Body of pancreas (tissue), 4 donors: Measurements from ENCODE around the gene CAAP1. TPM values are rescaled to one million over a fixed set of nuclear protein-coding genes. Genes with fewer than 3 reads are reported as not detected.

Source experiments
- ATAC-seq: fragments of 150-250 bp; one replicate; pipeline ENCODE4 v1.9.1; 2016
- DNase-seq, 4 donors: peaks; one replicate each; pipeline ENCODE4 v3.0.0-alpha.2; 2019
- H3K27ac ChIP-seq, 4 donors: fragments of 200-600 bp; sonication (generic); 1 replicate in 3 of 4; 2 replicates in 1 of 4; pipeline versions ENCODE4 v1.5.1 to v1.6.1; 2016 to 2019; ENCODE audit warnings: mild to moderate bottlenecking in 1 of 4, mixed read lengths in 1 of 4, moderate library complexity in 1 of 4
- H3K27me3 ChIP-seq, 2 donors: fragments of 200-600 bp; sonication (generic); one replicate each; pipeline ENCODE4 v1.6.0; 2016; ENCODE audit warnings: mild to moderate bottlenecking in 1 of 2
- H3K36me3 ChIP-seq, 2 donors: fragments of 200-600 bp; sonication (generic); replicated peaks in 1 of 2; 2 replicates each; pipeline ENCODE4 v1.5.1; 2016; ENCODE audit warnings: low read depth in 2 of 2; ENCODE audit not compliant: insufficient read depth in 1 of 2
- H3K4me1 ChIP-seq: fragments of 200-600 bp; sonication (generic); one replicate; pipeline ENCODE4 v1.6.0; 2016
- H3K4me3 ChIP-seq, 2 donors: fragments of 200-600 bp; sonication (generic); 1 replicate in 1 of 2; 2 replicates in 1 of 2; pipeline ENCODE4 v1.5.1; 2016 to 2019
- H3K9me3 ChIP-seq, 3 donors: fragments of 200-600 bp; sonication (generic); 1 replicate in 2 of 3; 2 replicates in 1 of 3; pipeline ENCODE4 v1.5.1; 2016
- CTCF ChIP-seq, 7 experiments: fragments of 450-650 bp in 4 of 7; fragments of 200-600 bp in 3 of 7; sonication (generic) in 3 of 7; IDR thresholded peaks; one replicate each; pipeline ENCODE4 v1.5.1; 2016 to 2019; ENCODE audit warnings: antibody characterized with exemption in 7 of 7
- POLR2A ChIP-seq, 3 donors: fragments of 450-650 bp; IDR thresholded peaks; one replicate each; pipeline ENCODE4 v1.6.1; 2016; ENCODE audit warnings: antibody characterized with exemption in 3 of 3, mild to moderate bottlenecking in 2 of 3
- WGBS, 2 donors: methylation state at CpG; one replicate each; pipeline ENCODE4 v1.1.5; 2017; 5-methylcytosine and 5-hydroxymethylcytosine counted together
- intact Hi-C: fragments of 100-400 bp; cut with DNase I; formaldehyde crosslinking; loops from one replicate; pipeline ENCODE4 v1.15.1; 2023
- total RNA-seq, 2 donors: library from RNA; depleted of rRNA; stranded (reverse); fragments of >200 nt; gene quantifications; one replicate each; pipeline ENCODE4 v1.1.0, GENCODE V29; 2016

Gene CAAP1
- total RNA-seq, 2 donors from 2014 or later = 14.0 to 26.7 TPM

GRCh38 chr9:26935847-26936246 lies 43.2 kb upstream of the CAAP1 start:
- intact Hi-C loops = no loop called here
- peaks cover 0 to 7% (median 0%) of the 10 kb centered on the region in 3 donors for H3K9me3 ChIP-seq
- H3K36me3 ChIP-seq = no peaks in the 10 kb centered on the region
- no peaks in the 10 kb centered on the region for H3K27me3 ChIP-seq
- no peak overlapping the region for H3K4me3 ChIP-seq
- ATAC-seq (no peak), DNase-seq (no peak)
- TF ChIP-seq POLR2A (IDR thresholded peaks at IDR 0.05) (no peak), CTCF (IDR thresholded peaks at IDR 0.05) (no peak)
- no peak overlapping the region for H3K27ac ChIP-seq
- H3K4me1 ChIP-seq = peaks cover 8% of the 10 kb centered on the region

- Histone ChIP-seq H3K4me3 (no peak overlapping the region), H3K9me3 (no peaks in the 10 kb centered on the region), H3K27me3 (no peaks in the 10 kb centered on the region), H3K4me1 (no peaks in the 10 kb centered on the region), H3K36me3 (peaks cover 0 to 10% of the 10 kb centered on the region in 2 donors), H3K27ac (no peak overlapping the region)
- WGBS, 2 donors = 96 to 97% methylated on average over 8 of the region's 8 CpGs
- intact Hi-C loops = no loop called here
- TF ChIP-seq CTCF (IDR thresholded peaks at IDR 0.05) = no peak
- TF ChIP-seq POLR2A (IDR thresholded peaks at IDR 0.05) = no peak
- DNase-seq (no peak), ATAC-seq (no peak)
Measured at GRCh38 chr9:26928902-26929495, 36.4 kb upstream of the CAAP1 start.

DNA sequence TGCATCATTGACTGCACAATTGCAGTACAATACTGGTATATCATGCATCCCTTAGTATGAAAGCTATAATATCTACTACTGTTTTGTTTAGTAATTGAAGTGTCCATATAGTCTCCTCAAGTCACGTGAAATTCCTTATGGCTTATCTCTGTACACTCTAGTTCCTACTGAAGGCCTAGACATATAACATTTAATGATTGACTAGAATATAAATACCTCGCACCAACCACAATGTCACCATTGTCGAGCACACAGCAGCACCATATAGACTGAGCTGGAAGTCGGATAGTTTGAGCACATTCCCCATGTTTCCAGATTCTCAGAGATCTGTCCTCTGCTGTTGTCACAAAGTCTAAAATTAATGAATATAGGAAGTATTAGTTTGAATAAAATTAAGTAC lies 33.0 kb upstream of the CAAP1 start:
- 77 to 88% methylated on average over 4 of the region's 4 CpGs for WGBS, 2 donors
- intact Hi-C loops = no loop called here

DNA sequence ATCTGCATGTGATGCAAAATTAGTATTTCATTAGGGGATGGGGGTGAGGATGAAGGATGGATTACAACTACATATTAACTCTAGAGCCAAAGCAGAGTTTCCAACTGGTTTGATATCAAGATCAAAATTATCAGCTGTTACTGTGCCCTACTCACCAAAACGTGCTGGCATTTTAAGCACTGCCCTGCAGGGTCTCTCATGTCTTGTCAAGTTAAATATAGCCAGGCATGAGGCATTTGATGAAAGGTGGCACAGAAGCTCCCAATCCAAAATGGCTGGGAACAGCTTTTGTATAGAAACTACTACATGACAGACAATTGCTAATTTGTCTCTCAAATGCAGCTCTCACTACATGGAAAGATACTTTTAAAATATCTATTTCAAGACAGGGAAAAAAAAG lies 27.1 kb upstream of the CAAP1 start:
- ATAC-seq = no peak
- Histone ChIP-seq H3K27ac (no peak overlapping the region), H3K4me3 (no peak overlapping the region), H3K27me3 (no peaks in the 10 kb centered on the region), H3K36me3 (peaks cover 0 to 47% of the 10 kb centered on the region in 2 donors), H3K4me1 (no peaks in the 10 kb centered on the region), H3K9me3 (no peaks in the 10 kb centered on the region)
- TF ChIP-seq POLR2A (IDR thresholded peaks at IDR 0.05) = no peak
- no peak for TF ChIP-seq CTCF (IDR thresholded peaks at IDR 0.05)
- intact Hi-C loops = no loop called here
- WGBS, 2 donors = 26 to 33% methylated on average over 1 of the region's 1 CpG
- DNase-seq = no peak

More for the DNA sequence above, 33.0 kb upstream of the CAAP1 start:
- no peak for DNase-seq
- H3K27me3 ChIP-seq = no peaks in the 10 kb centered on the region
- no peak overlapping the region for H3K4me3 ChIP-seq
- no peaks in the 10 kb centered on the region for H3K9me3 ChIP-seq
- no peak for TF ChIP-seq POLR2A (IDR thresholded peaks at IDR 0.05)
- no peak for TF ChIP-seq CTCF (IDR thresholded peaks at IDR 0.05)
- H3K27ac ChIP-seq = no peak overlapping the region
- no peak for ATAC-seq
- no peaks in the 10 kb centered on the region for H3K4me1 ChIP-seq
- H3K36me3 ChIP-seq = peaks cover 0 to 32% of the 10 kb centered on the region in 2 donors

- no peaks in the 10 kb centered on the region for H3K9me3 ChIP-seq
- H3K4me3 ChIP-seq = no peak overlapping the region
- no peaks in the 10 kb centered on the region for H3K27me3 ChIP-seq
- intact Hi-C loops = no loop called here
- WGBS, 2 donors = 90 to 97% methylated on average over 2 of the region's 2 CpGs
- peaks cover 0 to 10% of the 10 kb centered on the region in 2 donors for H3K36me3 ChIP-seq
- no peaks in the 10 kb centered on the region for H3K4me1 ChIP-seq
- ATAC-seq (no peak), DNase-seq (no peak)
- H3K27ac ChIP-seq = no peak overlapping the region
- TF ChIP-seq POLR2A (IDR thresholded peaks at IDR 0.05) (no peak), CTCF (IDR thresholded peaks at IDR 0.05) (no peak)
Measured at GRCh38 chr9:26913138-26913668, 20.6 kb upstream of the CAAP1 start.
